ENCODE results near the gene PCDH7. TPM values are rescaled to one million over a fixed set of nuclear protein-coding genes. Genes with fewer than 3 reads are reported as not detected.
A peak's percentile ranks its signal among the peaks of the same experiment; 100 is the strongest.

PCDH7 gene
- total RNA-seq, 1 donor from 2014 or later: 65.0 TPM

DNA sequence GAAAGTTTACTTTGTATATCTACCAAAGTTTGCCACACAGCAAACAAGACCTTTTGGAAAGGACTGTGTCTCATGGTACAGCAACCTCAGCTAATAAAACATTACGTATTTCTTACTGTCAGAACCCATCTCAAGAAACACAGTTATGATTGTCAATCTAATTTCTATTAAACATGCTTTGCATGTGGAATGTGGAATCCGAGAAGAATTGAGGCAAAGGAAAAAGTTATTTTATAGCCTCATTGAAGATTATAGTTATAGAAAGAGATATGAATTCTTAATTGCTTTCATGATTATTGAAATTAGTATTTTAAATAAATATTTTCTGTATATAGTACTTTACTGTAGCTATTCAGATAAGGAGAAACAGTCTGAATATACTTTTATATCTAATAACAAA is 5.4 kb downstream of the PCDH7 start:
- DNase-seq: peak; percentile 9

- peak; percentile 28 for DNase-seq
These were observed 6.0 kb downstream of the PCDH7 start for GRCh38 chr4:30726090-30726675.

- DNase-seq: peak; percentile 6
These were observed 7.2 kb downstream of the PCDH7 start for GRCh38 chr4:30727409-30727808.

- DNase-seq: no peak
These were observed 8.1 kb downstream of the PCDH7 start for GRCh38 chr4:30728311-30728710.

DNA sequence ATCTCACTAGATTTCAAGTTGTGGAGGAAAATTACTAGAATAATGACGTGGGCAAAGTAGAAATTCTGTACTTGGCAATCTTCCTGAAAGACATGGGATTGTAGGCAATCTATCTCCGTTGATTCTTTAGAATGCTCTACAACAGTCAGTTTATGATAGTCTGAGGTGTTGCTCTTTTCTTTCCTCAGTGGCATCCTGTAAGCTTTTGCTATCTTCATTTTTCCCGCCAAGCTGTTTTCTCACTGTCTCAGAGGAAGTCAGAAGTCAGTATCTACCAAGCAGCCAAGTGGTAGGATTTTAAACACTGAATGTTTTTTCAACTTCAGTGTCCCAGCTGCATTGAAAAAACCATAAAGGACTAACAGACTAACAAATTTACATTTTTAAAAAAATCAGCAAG is 23.7 kb downstream of the PCDH7 start:
- DNase-seq: no peak

DNA sequence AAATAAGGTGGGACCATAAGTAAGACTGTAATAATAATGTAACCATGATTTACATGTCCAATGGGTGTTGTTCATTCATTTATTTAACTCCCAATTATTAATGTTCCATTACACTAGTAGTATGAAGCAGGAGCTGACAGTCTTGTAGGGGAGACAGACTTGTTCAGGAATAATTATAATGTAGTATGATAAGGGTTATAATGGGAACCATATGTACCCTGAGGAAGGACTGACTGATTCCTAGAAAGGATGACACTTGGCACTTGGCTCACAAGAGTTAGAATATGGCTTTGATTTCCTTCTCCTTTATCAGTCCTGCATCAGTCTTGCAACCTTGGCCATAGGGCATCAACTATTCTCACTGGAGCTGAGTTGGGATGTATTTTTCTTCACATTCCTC is 24.2 kb downstream of the PCDH7 start:
- no peak for DNase-seq

- DNase-seq: no peak
These were observed 24.9 kb downstream of the PCDH7 start for GRCh38 chr4:30744957-30745640.

- no peak for DNase-seq
These were observed 26.6 kb downstream of the PCDH7 start for GRCh38 chr4:30746735-30747134.

GRCh38 chr4:30753316-30753715 is 33.1 kb downstream of the PCDH7 start:
- no peak for DNase-seq

DNA sequence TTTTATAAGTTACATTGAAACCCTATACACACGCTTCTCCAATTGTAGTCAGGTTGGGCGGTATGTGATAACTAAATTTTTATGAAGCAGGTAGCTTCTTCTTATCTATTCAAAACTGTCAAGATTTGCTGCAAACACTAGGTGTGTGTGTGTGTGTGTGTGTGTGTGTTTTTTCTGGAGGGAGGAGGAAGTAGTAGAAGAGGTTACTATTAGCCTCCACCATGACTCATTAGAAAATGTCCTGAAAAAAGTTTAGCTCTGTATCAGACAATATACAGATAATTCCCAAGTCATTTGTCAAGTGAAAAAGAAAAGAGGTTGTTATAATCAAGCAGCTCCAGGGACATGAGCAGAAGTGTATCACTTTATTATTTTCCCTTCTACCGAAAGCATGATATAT is 33.9 kb downstream of the PCDH7 start:
- DNase-seq: no peak

DNA sequence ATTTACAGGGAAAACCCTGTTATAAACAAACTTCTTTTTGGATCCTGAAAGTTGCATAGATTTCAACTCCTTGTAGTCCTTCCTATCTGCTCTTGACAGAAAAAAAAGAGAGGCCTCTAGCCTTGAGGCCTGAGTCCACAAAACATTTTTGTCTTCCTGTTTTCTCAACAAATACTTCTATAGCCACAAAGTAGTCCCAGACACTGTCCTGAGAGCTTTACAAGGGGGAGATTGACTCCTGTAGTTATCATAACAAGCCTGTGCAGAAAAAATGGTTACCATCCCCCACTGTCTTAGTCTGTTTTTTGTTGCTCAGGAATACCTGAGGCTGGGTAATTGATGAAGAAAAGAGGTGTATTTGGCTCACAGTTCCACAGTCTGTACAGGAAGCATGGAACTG is 35.2 kb downstream of the PCDH7 start:
- DNase-seq: no peak

- DNase-seq: no peak
These were observed 36.4 kb downstream of the PCDH7 start for GRCh38 chr4:30756553-30756952.

- DNase-seq: no peak
These were observed 37.2 kb downstream of the PCDH7 start for GRCh38 chr4:30757357-30757756.

- no peak for DNase-seq
These were observed 40.4 kb downstream of the PCDH7 start for GRCh38 chr4:30760551-30760950.

DNA sequence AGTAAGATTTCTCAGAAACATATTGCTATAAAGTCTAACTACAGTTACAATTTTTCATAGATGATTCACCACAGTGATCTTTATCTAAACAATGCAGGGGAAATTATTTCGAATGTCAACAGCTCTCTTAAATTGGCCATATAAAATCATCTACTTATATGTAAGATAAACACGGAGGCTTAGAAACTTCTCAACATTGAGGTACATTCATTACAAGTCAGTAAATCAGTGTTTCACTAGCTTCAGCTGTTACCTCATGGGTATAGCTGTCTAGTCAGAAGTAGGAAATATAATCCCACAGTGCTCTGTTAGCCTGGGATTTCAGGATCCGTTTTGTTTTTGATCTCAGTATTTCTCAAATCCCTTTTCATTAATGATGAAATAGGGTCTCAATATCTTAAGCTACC is 43.2 kb downstream of the PCDH7 start:
- peak; percentile 51 for DNase-seq

- DNase-seq: no peak
These were observed 44.9 kb downstream of the PCDH7 start for GRCh38 chr4:30765022-30765421.

DNA sequence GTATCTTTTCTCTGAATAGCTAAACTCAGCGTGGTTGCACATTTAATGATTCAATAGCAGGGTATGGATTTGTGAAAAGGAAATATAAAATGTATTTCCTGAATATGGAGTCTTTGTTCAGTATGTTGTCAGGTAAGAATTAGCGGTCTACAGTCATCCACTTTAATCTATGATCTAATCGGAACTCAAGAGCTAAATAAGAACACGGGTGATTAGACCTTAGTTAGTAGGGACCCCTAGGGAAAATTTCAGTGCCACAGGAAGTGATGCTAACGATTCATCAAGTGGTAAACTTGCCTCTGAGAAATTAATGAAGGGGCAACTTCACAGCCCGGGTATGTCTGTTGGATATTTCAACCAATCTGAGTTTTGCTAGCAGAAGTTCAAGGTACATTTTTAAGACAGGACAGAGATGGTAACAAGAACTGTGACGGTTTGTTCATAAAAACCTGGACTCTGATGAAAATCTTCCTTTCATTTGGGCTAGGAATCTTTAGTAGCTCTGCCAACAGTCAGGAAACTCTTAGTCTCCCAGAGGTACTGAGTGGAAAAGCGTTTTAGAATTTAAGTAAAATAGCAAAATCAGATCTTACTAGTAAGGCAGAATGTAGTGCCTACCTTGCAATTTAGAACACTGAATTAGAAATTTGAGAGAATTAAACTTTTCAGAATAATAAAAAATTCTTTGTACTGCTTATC is 47.1 kb downstream of the PCDH7 start:
- DNase-seq: peak; percentile 43

- peak; percentile 46 for DNase-seq
These were observed 48.1 kb downstream of the PCDH7 start for GRCh38 chr4:30768277-30768676.

GRCh38 chr4:30769093-30769492 is 48.9 kb downstream of the PCDH7 start:
- no peak for DNase-seq

- peak; percentile 82 for DNase-seq
These were observed 49.9 kb downstream of the PCDH7 start for GRCh38 chr4:30770049-30770549.

- DNase-seq: no peak
These were observed 50.6 kb downstream of the PCDH7 start for GRCh38 chr4:30770812-30771211.

DNA sequence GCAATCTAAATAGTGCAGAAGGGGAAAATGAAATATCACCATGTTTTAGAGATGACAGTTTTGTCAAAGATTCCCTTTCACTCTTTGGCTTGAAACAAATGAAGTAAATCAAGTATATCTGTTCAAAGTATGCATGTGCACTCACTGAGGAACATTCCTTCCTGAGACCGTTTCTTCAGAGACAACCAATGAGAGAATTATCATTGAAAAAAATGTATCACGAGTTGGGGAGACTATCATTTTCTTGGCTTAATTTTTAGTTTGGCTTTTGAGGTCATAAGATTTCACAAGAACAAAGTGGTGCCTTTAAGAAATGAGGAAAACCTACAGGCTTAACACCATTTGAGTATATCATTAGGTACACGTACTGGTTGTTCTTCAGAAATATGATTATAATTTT is 56.3 kb downstream of the PCDH7 start:
- no peak for DNase-seq

GRCh38 chr4:30776921-30777415 is 56.8 kb downstream of the PCDH7 start:
- no peak for DNase-seq
